Measurements from ENCODE around the gene TBX1.
"Not testable (repeated sequence)": the region's sequence is repeated elsewhere in the genome, so short reads cannot be mapped to it uniquely, and the experiment has no call there.

Gene TBX1

DNA sequence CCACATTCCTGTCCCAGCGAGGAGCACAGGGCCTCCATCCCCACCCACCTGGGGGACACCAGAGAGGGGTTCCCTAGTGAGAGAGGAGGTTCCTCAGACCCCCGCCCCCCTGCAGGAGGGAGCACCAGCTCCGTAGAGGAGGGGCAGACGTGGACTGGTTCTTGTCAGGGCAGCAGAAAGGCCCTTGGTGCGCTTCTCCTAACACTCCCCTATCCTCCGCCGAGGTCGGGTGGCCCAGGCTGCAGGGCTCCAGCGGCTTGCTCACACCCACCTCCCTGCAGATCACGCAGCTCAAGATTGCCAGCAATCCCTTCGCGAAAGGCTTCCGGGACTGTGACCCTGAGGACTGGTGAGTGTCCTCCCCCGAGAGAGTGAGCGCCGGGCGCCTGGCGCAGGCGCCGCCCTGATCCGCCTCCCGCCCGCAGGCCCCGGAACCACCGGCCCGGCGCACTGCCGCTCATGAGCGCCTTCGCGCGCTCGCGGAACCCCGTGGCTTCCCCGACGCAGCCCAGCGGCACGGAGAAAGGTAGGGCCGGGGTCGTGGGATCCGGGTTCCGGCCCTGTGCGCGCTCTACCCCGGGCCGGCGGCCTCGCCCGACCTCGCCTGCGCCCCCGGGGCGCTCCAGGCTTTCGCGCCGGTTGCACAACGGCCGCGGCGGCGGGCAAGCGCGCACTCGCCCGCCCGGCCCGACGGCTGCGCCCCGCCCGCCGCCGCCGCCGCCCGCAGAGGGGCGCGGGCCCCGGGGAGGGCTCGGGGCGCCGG lies 5.1 kb downstream of the TBX1 start:
- DNase-seq (ENCODE audit: low read depth), result no peak

DNA sequence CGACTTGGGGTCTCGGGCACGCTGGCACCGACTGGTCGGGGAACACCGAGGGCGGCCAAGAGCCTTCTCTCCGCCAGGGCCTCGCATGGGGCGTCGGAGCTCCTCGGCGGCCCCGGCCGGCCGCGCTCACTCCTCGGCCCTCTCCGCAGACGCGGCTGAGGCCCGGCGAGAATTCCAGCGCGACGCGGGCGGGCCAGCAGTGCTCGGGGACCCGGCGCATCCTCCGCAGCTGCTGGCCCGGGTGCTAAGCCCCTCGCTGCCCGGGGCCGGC lies 5.6 kb downstream of the TBX1 start:
- DNase-seq (ENCODE audit: low read depth), result no peak

DNA sequence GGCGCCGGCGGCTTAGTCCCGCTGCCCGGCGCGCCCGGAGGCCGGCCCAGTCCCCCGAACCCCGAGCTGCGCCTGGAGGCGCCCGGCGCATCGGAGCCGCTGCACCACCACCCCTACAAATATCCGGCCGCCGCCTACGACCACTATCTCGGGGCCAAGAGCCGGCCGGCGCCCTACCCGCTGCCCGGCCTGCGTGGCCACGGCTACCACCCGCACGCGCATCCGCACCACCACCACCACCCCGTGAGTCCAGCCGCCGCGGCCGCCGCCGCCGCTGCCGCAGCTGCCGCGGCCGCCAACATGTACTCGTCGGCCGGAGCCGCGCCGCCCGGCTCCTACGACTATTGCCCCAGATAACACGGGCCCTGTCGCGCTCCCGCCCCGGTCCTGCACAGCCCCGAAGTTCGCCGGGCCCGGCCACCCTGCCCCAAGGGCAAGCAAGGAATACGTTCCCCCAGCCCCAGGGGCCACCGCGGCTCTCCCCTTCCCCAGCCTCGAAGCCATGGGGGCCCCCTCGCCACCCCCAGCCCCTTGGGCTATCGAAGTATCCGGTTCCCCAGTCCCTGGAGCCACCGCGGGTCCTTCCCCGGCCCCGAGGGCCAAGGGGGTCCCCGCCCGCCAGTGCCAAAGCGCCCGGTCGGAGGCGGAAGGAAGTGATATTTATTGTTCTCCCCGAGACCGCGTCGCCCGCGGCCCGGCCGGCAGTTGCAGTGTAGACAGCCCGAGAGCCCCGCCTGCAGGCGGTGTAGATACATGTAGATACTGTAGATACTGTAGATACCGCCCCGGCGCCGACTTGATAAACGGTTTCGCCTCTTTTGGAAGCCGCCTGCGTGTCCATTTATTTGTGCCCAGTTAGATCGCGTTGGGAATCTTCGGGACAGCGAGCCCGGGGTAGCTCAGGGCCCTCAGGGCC lies 6.2 kb downstream of the TBX1 start:
- DNase-seq (ENCODE audit: low read depth), result no peak

DNA sequence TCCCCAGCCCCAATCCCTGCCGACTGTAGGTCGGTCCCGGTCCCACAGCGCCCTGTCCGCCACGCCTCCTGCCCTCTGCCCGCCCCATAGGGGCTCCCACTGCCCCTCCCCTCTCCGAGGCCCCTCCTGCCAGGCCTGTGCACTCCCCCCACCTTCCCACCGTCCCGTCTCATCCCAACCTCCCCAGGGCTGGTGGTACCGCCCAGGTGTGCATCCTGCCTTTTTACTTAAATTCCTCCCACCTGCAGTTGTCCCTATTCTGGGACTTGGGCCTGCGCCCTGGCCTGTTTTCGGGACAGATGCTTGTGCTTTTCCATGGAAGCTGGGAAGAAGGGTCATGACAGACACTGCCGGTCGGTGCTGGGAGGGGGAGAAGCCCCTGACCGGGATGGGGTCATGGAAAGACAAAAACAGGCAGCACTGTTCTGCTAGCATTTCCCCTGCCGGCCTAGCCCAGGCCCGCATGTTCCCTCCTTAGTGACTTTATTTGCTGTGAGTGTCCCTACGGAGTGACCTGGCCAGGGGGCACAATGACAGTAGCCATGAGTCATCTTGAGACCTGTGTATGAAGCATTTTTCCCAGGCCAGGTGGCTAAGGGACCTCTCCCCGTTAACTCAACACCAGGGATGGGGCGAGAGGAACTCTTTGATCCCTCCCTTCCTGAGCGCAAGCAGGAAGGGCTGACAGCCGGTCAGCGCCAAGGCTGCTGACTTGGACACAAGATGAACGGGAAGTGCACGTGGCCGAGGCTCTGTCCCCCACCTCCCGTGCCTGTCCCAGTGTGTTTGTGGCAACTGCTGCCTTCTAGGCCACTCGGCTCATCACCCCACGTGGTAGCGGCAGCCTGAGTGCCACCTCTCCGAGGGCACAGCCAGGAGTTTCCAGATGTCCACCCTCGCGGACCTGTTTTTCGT lies 7.1 kb downstream of the TBX1 start:
- no peak for DNase-seq (ENCODE audit: low read depth)

DNA sequence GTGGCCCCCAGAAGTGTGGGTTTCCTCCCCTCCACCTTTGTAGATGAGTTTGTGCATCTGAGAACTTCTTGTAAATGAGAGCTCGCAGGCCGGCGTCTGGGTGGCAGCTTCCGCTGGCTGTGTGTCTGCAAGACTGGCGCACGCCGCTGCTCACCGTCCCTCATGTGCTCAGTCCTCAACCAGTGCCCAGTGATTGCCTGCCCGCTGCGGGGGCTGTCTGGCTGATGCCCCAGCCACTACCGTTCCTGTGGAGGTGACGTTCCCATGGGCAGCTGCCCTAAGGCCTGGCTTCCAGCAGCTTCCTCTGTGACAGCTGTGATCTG lies 8.8 kb downstream of the TBX1 start:
- no peak for DNase-seq (ENCODE audit: low read depth)

DNA sequence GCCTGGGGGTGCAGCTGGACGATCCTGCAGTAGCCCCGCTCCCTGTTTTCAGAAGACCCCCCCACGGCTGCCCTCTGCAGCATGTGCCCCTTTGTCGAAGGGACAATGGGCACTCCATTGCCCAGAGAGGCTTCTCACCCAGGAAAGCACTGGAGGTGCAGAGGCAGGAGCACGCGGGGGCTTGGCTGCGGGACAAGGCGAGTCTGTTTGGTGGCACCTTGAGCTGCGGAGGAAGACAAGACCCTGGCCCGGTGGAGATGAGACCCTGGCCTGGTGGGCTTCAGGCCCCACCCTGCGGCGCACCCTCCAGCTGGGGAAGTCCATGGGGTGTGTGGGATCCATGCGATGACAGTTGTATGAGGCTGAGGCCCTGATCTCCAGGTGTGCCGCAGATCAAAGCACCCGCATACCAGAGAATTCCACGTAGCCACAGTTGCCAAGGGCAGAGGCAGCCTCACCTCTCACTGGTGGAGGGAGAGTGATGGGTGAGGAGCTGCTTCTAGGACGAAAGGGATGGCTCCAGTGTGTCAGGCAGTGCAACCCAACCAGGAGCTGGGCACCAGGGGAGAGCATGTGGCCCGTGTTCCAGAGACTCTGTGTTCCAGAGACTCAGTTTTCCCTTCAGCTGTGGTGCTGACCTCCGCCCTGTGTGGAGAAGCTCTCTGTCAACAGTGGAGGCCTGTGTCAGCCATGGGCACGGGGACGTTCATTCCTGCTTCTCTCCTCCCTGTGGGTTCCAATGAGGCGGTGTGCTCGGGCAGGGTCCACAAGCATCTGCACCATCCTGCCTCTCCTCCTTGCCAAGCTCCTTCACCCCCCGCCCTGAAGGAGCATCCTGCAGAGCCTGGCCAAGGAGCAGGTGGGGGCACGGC lies 10.0 kb downstream of the TBX1 start:
- DNase-seq (ENCODE audit: low read depth), result no peak

DNA sequence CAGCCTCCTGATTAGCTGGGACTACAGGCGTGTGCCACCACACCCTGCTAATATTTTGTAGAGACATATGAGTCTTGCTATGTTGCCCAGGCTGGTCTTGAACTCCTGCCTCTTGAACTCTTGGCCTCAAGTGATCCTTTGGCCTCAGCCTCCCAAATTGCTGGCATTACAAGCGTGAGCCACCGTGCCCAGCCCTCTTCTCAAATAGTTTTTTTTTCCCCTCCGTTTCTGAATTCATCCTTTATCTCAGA lies 11.8 kb downstream of the TBX1 start:
- DNase-seq (ENCODE audit: low read depth), result no peak

DNA sequence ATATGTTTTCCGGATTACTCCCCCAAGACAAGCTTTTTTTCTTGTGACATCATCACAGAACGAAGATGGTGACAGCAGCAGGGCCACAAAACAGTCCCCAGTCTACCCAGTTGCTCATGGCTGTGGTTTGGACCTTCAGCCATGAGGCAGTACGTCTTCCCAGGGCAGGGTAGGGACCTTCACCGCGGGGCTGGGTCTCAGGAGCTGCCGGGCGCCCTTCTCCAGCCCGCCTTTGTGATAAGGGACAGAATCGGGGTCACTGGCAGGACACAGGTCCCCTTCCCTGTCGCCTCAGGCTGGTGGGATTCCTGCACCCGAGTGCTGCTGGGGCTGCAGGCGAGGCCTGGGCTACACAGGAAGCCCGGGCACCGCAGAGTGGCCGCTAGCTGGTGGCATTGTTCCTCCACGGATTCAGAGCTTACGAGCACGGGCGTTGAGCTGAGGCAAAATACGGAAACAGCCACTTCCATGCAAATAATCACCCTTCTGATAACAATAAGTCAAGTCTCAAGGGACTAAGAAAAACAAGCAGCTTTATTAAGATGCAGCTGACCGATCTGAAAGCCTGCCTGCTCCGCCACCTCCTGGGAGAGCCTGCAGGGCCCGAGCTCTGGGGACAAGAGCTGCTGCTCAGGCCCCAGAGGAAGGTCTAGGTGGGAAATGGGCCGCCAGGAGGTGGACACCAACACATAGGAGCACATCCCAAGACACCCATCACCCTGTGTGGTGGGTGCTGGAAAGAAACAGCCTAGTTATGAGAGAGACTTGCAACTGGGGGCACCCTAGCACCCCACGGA lies 12.3 kb downstream of the TBX1 start:
- DNase-seq (ENCODE audit: low read depth), result no peak

DNA sequence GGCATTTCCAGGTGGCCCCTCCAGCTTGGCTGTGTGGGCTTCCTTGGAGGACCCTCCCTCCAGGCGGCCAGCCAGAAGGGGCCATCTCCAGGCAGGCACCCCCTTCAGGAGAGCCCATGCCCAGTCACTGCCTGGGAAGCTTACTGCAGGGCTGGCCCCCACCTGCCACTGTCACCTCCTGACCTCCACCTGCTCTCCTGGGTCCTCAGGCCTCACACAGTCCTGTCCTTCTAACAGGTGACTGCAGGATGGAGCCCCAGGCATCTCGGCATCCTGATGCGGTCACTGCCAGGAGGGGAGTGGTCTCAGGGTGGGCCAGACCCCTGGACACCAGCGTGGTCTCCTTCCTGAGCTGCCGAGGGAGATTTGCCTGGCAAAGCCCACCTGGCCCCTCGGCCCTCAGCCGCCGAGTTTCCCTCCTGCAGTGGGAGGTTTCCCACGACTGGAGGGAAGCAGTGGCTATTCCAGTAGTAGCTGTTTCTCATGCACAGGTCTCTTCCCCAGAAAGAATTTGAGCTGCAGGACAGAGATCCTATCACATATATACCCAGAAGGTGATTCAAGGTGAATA lies 13.0 kb downstream of the TBX1 start:
- no peak for DNase-seq (ENCODE audit: low read depth)

DNA sequence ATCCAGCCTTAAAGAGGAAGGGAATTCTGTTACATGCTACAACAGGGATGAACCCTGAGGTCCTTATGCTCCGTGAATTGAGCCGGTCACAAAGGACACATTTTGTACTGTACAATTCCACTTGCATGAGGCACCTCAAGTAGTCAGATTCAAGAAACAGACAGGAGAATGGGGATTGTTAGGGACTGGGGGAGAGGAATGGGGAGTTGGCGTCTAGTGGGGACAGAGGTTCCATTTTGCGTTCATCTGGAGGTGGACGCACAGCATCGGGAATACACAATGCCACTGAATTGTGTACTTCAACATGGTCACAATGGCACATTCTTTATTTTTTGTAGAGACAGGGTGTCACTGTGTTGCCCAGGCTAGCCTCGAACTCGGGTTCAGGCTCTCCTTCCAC lies 14.1 kb downstream of the TBX1 start:
- no peak for DNase-seq (ENCODE audit: low read depth)

DNA sequence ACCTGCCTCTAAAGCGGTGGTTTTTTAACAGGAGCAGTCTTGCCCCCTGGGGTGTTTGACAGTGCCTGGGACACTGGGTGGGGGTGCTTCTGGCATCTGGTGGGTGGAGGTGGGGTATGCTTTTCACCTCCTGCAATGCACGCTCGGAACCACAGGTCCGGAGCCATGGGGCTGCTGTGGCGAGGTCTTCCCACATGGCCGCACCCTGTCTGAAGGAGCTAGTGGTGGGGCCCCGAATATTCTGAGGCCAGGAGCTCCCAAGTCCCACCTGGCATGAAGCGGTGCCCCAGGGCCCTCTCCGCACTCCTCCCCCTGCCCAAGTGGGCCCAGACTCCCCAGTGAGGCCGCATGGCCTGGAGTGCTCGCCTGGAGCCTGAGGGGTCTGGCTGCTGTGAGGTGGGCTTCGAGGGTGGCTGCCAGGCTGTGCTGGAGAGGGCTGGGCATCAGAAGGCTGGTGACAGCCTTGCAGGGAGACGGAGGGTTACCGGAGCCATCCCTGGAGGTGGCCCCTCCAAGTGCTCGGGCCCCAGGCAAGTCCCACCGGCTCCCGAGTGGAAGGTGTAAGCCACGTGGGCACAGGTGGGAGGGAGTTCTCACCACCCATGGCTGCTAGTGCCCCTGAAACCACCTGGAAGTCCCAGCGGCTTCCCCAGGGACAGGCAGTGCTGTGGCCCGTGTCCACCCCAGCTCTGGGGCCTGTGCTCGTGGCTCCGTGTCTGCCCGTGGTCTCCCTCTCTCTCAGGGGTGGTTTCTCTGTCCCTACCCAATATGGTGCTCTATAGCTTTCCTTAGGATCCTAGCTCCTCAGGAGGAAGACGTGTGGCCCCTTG lies 15.1 kb downstream of the TBX1 start:
- DNase-seq (ENCODE audit: low read depth), result no peak

DNA sequence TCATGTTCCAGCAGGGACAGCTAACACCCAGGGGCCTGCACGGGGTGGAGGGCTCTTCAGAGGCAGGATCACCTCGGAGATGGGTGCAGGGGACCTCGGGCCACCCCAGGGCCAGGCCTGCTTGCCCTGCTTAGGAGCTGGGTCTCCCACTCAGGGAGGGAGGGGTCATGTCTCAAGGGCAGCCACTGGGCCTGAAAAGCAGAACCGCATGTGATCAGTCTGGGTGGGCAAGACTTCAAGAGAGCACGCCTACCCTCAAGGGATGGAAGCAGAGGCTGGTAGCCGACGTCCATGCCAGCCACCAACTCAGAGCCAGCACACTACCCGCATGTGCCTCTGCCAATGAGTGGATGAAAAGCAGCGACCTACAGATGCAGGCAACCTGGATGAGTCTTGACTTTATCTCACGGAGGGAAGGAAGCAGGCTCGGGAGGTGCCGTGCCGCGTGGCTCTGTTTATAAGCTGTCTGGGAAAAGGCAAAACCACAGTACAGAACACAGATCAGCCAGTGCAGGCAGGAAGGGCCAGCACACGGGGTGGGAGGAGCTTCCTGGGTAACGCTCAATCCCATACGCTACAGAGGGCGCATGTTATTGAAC lies 16.0 kb downstream of the TBX1 start:
- DNase-seq (ENCODE audit: low read depth), result no peak

DNA sequence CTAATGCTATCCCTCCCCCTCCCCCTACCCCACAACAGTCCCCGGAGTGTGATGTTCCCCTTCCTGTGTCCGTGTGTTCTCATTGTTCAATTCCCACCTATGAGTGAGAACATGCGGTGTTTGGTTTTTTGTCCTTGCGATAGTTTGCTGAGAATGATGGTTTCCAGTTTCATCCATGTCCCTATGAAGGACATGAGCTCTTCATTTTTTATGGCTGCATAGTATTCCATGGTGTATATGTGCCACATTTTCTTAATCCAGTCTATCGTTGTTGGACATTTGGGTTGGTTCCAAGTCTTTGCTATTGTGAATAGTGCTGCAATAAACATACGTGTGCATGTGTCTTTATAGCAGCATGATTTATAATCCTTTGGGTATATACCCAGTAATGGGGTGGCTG lies 16.6 kb downstream of the TBX1 start:
- DNase-seq (ENCODE audit: low read depth), result not testable (repeated sequence)

DNA sequence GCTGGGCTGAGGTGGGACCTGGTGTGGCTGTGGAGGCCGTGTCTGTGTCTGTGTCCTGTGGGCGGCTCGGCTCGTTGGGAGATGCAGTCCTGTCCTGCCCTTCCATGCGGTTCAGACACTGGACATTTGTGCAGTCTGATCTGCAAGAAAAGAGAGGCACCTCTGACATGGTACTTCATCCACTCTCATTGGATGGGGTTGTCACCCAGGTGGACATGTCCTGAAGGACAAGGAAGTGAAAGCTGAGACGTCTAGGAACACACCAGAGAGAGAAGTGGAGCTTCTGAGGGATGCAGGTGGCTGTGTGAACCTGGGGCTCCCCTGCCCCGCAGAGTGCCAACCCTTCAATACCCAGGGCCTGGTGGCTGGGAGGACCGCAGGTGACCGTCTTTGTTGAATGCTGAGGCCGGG lies 18.4 kb downstream of the TBX1 start:
- DNase-seq (ENCODE audit: low read depth), result no peak

DNA sequence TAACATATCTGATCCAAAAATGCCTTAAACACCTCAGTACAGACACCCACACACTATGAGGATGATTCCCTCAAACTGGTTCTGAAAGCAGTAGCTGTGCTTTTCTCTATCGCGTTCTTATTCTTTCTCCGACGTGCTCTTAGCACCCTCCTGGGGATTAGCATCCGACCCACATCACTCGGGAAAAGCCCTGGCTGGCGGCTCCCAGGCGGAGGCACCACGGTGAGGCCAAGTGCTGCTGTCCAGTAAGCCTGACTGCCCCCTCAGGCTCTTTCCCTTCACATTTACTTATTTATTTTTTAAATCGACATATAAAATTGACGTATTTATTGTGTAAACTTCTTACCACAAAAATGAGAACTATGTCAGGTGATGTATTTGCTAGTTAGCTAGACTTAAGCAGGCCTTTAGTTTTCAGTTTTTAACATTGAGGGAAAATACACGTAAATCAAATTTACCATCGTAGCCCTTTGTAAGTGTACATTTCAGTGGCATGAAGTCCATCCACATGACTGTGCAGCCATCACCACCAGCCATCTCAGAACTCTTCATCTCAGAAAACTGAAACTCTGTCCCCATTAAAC lies 19.2 kb downstream of the TBX1 start:
- no peak for DNase-seq (ENCODE audit: low read depth)

DNA sequence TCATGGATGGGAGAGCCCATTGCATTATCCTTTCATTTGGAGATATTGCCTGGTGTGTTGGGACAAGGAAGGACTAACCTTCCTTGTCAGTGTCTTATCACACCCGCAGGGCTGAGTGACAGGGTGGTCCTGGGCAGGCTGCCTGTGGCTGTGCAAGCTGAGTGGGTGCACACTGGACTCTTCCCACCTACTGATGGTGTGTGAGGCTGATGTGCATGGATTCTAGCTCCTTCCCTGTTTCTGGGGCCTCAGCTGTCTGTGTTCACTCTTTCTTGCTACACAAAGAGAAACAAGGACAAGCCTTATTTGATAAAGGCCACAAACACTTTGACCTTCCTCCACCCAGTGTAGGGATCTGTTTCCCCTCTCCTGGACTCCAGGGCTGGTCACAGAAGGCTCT lies 22.0 kb downstream of the TBX1 start:
- no peak for DNase-seq (ENCODE audit: low read depth)

DNA sequence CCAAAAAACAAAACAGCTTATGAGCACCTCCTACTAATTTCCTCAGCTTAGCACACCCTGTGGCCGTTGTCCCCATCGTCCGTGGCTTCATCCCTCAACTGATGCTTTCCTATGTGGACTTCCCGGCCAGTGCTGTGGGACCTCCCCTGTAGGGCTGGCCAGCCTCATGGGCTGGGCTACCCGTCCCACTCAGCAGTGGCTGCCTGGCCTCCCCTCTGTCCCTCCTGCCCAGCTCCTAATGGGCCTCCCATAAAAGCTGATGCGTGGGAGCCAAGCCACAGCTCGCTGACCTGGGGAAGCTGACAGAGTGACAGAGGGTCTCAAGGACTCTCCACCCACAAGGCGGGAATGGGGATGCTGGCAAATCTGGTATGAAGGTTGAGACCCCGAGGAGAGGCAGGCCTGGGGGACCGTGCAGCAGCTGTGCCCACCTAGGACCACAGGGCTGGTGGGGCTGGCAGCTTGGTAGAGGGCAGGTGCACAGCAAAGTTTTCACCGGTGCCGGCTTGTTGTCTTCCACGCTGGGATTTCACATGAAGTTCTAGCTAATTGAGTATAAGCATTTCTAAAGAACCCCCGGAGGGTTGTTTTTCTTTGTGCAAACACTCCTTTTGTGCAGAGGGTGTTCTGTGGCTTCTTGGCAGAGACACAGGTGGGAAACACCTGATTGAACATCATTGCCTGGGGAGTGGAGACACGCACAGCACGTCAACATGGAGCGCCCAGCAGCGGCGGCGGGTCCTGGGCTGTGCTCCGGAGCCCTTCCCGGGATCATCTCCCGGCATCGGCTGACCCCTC lies 23.2 kb downstream of the TBX1 start:
- DNase-seq (ENCODE audit: low read depth), result no peak
